K562 (cell line): ENCODE results near the gene SIDT1.

ENCODE experiments used
- CTCF ChIP-seq, 3 experiments: IDR thresholded peaks in 2 of 3; conservative IDR thresholded peaks in 1 of 3; 2 replicates each; pipeline ENCODE4 v1.5.1; 2011 to 2012; ENCODE audit warnings: low read length in 3 of 3, mild to moderate bottlenecking in 3 of 3, control low read depth in 2 of 3, improper control_type of control experiment in 1 of 3, inconsistent platforms in 1 of 3, low read depth in 1 of 3, mixed read lengths in 1 of 3, moderate library complexity in 1 of 3; ENCODE audit not compliant: insufficient read depth in 2 of 3
- JUN ChIP-seq, 2 experiments: sonication (generic) in 1 of 2; formaldehyde crosslinking in 1 of 2; IDR thresholded peaks; 2 replicates each; pipeline versions ENCODE4 v1.6.1 to v1.8.0; 2012 to 2022; ENCODE audit warnings: borderline replicate concordance in 2 of 2, mild to moderate bottlenecking in 2 of 2, improper control_type of control experiment in 1 of 2, low read depth in 1 of 2, low read length in 1 of 2, missing genetic modification reagents in 1 of 2
- POLR2AphosphoS5 ChIP-seq: IDR thresholded peaks from 2 replicates; pipeline ENCODE4 v1.6.1; 2011; ENCODE audit warnings: mild to moderate bottlenecking, low read depth, low read length, moderate library complexity; ENCODE audit not compliant: control insufficient read depth, insufficient read depth
- PURB ChIP-seq: sonication (generic); formaldehyde crosslinking; IDR thresholded peaks from 2 replicates; pipeline ENCODE4 v1.9.0; 2021; ENCODE audit warnings: low read depth, mild to moderate bottlenecking, missing genetic modification reagents
- ZNF354B ChIP-seq: fragments of 250-450 bp; sonication (Bioruptor Pico); IDR thresholded peaks from 2 replicates; pipeline ENCODE4 v1.4.0; 2020

GRCh38 chr3:113676261-113676660, 143.9 kb downstream of the SIDT1 start:
- no peak for TF ChIP-seq ZNF354B (CRISPR knock-in tag)
- no peak for TF ChIP-seq POLR2AphosphoS5
- TF ChIP-seq JUN (IDR thresholded peaks at IDR 0.05; ENCODE audit: borderline replicate concordance, low read depth, low read length), result no peak
- no peak for TF ChIP-seq JUN (CRISPR knock-in tag; IDR thresholded peaks at IDR 0.05; ENCODE audit: borderline replicate concordance)
- no peak for TF ChIP-seq PURB
- TF ChIP-seq CTCF (IDR thresholded peaks at IDR 0.05 in 2 of 3, conservative IDR thresholded peaks at IDR 0.05 in 1 of 3; ENCODE audit: insufficient read depth in 2 of 3, low read depth in 1 of 3, low read length in 3 of 3), result no peak
